ENCODE data around the gene CNTNAP2.

DNA sequence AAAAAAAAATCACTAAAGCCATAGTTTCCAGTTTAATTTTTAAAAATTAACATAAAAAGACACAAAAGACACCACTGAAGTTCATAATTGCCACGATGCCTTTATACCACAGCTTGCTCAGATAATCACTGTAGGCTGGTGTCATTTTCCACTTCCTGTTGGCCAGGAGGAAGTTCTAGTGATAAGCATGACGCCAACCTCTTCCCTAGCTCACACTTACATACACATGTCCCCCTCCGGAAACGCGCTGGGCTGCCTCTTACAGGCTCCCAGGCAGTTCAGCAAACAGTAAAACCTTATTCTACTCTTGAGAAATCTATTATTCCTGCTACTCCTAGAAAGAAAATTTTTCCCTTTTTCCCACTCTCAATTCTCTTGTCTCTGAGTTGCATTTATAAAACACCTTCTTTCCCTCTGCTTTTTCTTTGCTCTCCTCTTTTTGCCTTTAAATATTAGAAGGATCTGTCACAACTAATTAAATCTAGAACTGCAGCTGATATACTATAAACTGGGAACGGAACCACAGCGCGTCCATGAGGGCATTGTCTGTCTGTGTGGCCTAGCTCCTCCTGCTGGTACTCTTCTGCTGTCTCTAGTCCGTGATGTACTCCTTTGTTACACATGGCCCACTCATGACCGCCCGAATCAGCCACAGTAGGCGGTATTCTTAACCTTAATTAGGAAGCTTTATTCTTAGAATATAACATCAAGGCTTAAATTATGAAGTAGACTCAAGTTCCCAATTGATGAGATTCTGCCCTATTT, 664.9 kb downstream of the CNTNAP2 start:
- TF ChIP-seq POLR2A (IDR thresholded peaks at IDR 0.05) = no peak
- TF ChIP-seq, protein P1, sequence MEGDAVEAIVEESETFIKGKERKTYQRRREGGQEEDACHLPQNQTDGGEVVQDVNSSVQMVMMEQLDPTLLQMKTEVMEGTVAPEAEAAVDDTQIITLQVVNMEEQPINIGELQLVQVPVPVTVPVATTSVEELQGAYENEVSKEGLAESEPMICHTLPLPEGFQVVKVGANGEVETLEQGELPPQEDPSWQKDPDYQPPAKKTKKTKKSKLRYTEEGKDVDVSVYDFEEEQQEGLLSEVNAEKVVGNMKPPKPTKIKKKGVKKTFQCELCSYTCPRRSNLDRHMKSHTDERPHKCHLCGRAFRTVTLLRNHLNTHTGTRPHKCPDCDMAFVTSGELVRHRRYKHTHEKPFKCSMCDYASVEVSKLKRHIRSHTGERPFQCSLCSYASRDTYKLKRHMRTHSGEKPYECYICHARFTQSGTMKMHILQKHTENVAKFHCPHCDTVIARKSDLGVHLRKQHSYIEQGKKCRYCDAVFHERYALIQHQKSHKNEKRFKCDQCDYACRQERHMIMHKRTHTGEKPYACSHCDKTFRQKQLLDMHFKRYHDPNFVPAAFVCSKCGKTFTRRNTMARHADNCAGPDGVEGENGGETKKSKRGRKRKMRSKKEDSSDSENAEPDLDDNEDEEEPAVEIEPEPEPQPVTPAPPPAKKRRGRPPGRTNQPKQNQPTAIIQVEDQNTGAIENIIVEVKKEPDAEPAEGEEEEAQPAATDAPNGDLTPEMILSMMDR (IDR thresholded peaks at IDR 0.05) = no peak

All from uterus (tissue), 2 donors.